Right renal cortex interstitium (tissue), 3 donors: ENCODE data around the gene SF3B2. TPM values are rescaled to one million over a fixed set of nuclear protein-coding genes. Genes with fewer than 3 reads are reported as not detected.

Experiments
- DNase-seq, 3 donors: peaks; one replicate each; pipeline ENCODE4 v3.0.0-alpha.2; 2013; ENCODE audit warnings: low read depth in 3 of 3, low spot score in 2 of 3
- polyA plus RNA-seq, 3 donors: library from polyadenylated mRNA; unstranded; fragments of 120-200 nt; gene quantifications; one replicate each; pipeline ENCODE4 v1.2.1, GENCODE V29; 2013; ENCODE audit not compliant: insufficient read length in 3 of 3

Gene SF3B2
- polyA plus RNA-seq, 3 donors = 255 to 281 (median 256) TPM

DNA sequence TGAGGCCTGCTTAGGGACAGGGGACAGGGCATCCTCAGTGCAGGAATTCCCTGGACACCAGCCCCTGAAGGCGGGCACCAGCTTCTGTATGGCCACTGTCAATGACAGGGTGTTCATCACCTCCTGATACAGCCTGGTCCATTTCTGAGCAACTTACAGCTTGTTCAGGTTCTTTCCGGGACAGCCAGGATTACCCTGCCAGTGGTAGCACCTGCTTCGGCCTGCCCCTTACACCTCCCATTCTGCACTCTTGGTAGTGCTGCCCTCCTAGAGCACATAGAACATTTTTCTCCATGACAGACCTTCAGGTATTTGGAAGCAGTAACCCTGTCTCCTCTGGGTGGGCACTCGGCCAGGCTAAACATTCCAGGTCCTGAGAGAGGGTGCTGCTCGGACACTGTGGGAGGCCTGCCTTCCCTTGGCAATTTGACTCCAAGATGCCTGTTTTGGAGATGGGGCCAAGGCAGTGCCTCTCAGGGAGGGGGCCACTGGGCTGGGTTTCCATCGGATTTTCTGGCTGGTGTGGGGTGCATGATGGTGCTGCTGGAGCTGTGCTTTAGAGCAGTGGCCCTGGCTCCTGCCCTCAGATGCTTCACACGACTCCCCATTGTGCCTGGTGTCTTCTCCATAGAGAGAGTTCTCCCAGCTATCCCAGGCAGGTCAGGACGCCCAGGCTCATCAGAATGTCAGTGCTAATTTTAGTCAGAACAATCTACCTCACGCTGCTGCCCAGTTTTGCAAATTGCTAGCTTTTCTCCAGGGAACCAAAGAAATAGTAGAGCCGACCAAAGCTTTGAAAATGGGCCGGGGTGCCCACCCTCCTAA lies 4.4 kb upstream of the SF3B2 start:
- DNase-seq = no peak

GRCh38 chr11:66048547-66049323 lies 3.4 kb upstream of the SF3B2 start, which contains the start of gene GAL3ST3:
Gene GAL3ST3 (minus strand): TSS chr11:66049161. CDS start chr11:66045415, 3,746 bp downstream.
- no peak for DNase-seq

DNA sequence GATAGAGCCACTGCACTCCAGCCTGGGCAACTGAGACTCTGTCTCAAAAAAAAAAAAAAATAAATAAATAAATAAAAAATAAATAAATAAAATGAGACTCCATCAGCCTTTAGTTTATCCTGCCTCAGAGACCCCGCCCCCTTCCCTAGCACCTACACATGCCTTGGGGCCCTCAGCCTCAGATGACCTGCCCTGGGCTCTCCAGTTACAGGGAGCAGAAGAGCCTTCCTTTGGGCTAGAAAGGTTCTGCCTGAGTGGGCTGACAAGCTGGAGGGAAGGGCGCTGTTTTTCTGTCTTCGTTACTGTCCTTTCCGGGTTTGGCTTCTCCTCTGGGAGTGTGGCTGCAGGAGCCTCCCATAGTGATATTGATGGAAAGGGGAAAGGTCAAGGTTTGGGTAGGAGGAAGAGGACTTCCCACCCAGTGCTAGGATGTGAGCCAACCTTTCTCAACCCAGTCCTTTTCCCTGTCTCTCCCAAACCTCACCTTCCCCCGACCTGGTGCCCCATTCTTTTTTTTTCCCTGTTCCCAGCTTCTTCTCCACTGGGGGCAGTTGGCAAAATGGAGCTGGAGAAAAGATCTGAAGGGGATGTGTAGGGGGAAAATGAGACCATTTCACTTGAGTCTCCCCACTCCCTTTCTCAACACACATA lies 1.5 kb upstream of the SF3B2 start:
- no peak for DNase-seq

DNA sequence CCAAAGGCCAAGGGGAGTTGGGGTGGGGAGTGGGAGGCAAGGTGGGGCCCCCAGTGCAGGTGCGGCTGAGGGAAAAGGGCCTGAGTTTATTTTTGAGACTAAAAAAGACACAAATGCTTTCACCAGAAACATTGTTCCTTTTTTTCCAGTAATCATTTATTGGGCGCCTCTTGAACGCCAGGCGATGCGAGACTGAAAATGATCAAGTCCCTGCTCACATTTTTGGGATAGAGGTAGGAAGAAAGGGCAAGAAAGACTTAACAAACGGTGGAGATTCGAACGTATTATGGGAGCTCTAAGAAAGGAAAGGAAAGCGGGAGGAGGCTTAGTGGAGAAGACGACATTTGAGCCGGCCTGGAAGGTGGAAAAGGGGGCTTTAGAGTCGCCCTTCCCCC lies 796 bp upstream of the SF3B2 start:
- DNase-seq = no peak

GRCh38 chr11:66052664-66052982 lies 459 bp downstream of the SF3B2 start:
- no peak for DNase-seq

- no peak for DNase-seq
Measured at GRCh38 chr11:66055021-66055420, 2.9 kb downstream of the SF3B2 start.

DNA sequence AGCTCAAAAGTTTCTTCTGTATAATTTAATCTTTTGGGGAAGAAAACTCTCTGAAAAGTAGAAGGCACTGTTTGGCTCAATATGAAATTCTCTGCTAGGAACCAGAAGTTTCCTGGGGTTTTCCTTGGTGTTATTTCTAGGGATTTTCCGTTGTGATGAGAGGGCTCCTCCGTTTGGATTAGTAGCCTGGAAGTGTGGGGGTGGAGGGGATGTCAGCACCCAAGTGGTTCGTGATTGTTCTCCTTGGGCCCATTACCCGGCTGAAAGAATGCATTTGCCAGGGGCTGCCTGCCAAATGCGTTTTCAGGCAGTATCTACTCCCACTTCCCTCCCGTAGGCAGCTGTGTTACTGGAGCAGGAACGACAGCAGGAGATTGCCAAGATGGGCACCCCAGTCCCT lies 4.3 kb downstream of the SF3B2 start:
- no peak for DNase-seq

DNA sequence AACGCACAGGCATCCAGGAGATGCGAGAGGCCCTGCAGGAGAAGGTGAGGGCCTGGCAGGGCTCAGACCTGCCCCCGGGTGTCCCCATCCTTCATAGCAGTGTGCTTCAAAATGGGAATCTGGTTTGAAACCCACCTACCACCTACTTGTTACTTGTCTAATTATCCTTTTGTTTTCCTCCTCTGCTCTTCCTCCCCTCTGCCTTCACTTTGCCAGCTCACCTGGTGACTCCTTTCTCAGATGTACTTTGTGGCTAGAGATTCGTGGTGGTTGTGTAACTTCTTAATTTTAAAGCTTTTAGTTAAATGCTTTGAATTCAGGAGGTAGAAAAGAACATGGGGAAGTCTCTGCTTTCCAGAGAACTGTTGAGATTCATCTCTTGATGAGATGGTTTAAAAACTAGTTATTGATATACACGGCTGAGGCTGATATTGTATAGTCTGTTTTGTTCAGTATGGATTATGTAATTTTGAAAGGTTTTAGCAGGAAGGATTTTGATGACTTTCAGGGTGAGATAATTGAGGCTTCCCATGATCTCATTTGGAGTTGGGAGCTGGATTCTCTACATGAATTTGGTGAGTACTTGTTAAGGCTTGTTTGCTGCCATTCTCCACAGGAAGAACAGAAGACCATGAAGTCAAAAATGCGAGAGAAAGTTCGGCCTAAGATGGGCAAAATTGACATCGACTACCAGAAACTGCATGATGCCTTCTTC lies 8.0 kb downstream of the SF3B2 start:
- no peak for DNase-seq

DNA sequence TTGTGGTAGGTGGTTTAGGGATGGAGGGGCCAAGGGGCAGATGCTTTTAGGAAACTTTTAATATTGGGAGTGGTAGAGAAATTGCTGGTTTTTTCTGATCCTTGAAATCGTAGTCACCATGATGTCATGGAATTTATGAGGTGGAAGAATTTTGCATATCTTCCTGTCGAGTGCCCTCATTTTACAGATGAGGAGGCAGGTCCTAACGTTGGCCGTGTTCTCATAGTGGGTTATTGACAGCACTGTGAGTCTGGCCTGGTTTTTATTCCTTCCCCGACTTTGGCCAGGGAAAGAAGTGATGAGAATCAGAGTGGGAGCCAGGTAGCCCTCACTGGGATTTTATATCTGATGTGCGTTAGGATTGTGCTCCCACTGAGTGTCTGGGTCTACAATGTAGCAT lies 9.1 kb downstream of the SF3B2 start:
- no peak for DNase-seq

DNA sequence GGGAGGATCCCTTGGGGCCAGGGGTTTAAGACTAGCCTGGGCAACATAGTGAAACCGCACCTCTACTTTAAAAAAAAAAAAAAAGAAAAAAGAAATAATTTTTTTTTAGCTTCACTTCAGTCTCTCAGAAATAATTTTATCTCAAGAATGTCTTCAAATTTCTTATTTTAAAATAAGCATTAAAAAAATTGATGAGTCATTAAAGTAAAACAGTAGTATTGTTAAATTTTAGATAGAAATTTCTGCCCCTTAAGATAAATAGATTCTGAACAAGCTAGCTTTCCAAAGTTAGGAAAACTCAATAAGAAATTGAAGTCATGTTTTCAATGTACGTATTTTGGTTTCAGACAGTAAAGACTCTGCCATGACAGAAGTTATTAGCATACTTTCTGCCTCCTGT lies 10.2 kb downstream of the SF3B2 start:
- DNase-seq = no peak

DNA sequence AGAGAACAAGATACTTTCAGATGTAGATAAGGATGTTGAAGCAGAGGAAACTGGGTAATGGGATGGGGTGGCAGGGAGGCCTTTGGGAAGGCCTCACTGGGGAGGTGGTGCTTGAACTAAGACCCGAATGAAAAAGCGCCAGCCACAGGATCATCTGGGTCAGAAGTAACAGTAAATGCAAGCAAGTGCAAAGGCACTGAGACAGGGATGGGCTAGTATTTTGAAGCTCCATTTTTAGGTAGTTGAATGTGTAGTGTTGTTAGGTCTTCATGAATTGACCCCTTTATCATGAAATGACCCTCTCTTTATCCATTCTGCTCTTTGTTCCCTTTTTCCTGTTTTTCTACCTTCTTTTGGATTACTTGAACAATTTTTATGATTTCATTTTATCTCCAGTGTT lies 11.7 kb downstream of the SF3B2 start:
- DNase-seq = no peak

- no peak for DNase-seq
Measured at GRCh38 chr11:66064571-66064970, 12.4 kb downstream of the SF3B2 start.

DNA sequence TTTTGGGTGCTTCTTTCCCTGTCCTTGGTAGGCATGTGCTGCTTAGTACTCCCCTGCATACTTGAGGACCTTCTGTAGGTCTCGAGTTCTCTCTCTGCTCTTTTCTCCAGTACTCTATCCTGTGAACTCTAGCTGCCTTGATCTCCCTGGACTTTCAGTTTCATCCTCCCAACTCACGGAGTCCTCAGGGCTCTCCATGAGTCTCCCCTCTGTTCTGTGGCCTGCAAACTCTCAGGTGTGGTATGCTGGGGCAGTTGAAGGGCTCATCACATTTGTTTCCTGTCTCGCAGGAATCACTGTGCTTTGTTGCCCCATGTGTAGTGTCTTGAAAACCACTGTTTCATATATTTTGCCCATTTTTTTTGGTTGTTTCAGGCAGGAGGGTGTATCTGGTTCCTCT lies 14.6 kb downstream of the SF3B2 start:
- no peak for DNase-seq

DNA sequence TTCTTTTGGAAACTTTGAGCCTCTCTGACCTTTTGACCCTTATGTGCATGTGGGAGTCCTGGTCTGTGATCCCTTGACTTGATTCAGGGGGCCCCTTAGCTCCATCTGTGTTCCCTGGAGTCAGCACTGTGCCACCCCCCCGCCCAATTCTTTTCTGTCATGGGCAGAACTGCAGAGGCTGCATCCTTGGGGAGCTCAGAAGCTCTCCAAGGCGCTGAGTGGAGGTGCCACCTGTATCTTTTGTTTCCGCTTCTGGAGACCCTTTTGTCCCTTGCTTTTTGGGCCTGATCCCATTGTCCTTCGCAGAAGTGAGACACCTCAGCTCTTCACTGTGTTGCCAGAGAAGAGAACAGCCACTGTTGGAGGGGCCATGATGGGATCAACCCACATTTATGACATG lies 15.5 kb downstream of the SF3B2 start:
- DNase-seq = no peak

DNA sequence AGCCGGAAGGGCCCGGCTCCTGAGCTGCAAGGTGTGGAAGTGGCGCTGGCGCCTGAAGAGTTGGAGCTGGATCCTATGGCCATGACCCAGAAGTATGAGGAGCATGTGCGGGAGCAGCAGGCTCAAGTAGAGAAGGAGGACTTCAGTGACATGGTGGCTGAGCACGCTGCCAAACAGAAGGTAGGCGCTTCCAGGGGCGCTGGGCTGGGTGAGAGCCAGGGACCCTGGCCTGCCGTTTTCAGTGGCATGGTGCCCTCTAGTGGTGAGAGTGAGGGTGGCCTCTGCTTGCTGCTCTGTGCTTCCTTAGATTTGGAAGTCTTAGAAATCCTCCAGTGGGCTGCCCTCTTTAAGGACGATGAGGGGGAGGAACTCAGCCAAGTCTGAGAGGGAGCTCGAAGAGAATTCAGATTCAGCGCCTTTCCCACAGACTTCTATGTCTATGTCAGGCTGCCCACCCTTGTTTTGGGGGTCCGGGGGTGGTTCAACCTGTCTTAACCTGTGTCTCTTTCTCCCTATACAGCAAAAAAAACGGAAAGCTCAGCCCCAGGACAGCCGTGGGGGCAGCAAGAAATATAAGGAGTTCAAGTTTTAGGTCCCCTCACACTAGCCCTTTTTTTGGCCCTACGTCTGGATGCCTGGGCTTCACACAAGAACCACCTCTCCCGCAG lies 16.1 kb downstream of the SF3B2 start:
- no peak for DNase-seq

DNA sequence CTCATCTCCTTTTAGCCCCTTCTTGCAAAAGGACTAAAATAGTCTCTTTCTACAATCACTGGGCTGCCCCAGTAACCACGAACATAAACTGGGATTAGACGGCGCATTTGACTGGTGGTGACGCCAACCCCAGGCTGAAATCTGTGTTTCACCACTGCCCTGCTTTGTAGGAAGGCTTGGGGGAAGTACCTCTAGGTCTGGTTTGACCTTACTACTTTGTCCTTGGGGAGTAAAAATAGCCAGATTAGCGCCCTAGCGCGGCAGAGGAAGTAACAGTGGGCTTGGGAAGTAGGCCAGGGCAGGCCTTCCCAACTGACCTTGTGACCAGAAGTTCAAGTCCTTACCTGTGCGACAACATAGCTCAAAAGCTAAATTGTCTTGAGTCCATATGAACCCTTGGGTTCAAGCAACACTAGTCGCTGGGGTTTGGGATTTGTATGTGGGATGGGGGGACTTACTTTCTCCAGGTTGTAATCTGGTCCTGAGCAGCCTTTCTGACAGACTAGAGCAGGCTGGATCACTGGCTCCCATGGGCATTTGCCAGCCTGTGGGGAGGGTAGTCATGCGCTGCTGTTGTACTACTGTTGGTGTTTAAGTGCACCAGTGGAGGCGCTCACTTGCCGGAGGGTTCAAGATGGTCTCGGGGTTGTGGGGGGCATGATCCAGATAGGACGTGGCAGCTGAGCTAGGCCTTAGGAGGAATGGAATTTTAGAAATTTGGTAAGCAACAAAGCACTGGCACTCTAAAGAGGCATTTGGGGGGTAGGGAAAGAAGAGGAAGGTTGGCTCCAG lies 17.0 kb downstream of the SF3B2 start:
- DNase-seq = no peak

- DNase-seq = no peak
Measured at GRCh38 chr11:66069715-66070603, 17.8 kb downstream of the SF3B2 start, which contains the start of gene PACS1. Gene PACS1 (plus strand): TSS chr11:66070272. CDS start chr11:66070487, 215 bp downstream.

DNA sequence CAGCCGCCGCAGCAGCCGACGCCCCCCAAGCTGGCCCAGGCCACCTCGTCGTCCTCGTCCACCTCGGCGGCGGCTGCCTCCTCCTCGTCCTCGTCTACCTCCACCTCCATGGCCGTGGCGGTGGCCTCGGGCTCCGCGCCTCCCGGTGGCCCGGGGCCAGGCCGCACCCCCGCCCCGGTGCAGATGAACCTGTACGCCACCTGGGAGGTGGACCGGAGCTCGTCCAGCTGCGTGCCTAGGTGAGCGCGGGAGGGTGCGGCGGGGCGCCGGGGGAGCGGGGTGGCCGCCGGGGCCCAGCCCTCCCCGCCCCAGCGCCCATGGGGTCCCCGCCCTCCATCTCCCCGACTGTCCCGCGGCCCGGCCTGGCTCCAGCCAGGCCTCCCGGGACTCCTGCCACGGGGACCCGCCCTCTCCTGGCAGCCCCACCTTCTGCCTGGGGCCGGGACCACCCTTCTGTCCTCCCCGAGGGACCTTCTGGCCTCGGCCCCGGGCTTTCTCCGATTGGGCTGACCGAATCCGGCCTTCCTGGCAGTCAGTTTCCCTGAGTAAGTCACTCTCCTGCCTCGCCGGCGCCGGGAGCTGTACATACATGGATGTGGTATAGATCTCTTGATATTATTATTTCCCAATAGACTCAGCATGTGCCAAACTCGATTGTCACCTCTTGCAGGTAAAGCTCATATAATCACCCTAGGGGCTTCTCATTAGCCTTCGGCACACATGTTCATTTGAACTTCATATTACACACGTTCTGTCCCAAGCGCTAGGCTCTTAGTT lies 18.6 kb downstream of the SF3B2 start:
- no peak for DNase-seq
